GM18909 (cell line): ENCODE measurements around the gene FARS2.

Experiments used
- ATAC-seq: cut with Tn5 transposase; IDR thresholded peaks from one replicate; pipeline ENCODE4 v1.9.1; 2021; ENCODE audit warnings: mild to moderate bottlenecking; ENCODE audit not compliant: unreplicated experiment, poor library complexity

FARS2 gene

GRCh38 chr6:5595184-5595583 is 333.9 kb downstream of the FARS2 start:
- ATAC-seq, result no peak

DNA sequence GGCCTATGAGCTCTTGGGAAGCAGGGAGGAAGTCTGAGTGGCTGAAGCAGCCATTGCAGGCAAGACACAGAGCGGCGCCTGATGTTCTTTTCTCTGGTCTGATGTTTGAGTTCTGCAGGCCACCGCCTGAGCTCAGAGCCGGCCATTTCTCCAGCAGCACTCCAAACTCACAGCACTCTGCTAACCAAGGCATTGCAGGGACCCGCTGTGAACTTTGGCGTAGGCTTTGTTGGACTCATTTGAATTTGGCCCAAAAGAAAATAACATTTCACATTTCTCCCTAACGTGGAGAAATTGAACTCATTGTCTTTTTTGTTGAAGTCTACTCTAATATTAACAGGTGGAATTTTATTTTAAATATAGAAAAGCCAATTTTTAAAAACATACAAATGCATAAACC is 336.1 kb downstream of the FARS2 start:
- ATAC-seq, result no peak

DNA sequence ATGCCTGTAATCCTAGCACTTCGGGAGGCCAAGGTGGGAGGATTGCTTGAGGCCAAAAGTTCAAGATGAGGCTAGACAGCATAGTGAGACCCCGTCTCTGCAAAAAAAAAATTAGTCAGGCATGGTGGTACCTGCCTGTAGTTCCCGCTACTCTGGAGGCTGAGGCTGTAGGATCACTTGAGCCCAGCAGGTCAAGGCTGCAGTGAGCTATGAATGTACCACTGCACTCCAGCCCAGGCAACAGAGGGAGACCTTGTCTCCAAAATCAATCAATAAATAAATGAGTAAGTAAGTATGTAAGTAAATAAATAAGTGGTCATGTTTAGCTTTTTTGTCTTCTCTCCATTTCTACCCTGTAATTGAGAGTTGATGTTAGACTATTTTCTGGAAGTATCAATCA is 336.8 kb downstream of the FARS2 start:
- no peak for ATAC-seq

DNA sequence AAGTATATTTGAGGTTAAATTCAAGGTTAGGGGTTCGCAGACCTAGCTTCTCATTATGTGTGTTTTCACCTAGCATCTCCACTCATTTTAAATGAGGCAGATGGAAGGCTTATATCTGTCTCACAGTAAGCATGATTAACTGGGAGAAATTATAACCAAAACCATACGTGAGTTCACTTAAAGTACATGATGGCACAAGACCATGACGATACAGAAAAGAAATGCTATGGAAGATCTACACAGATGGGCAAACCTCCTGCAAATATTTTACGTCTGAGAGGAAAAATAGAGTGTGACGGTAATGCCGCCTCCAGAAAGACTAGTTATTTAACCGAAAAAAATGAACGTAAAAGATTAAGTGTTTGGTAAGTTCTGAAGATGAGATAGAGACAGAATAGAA is 337.8 kb downstream of the FARS2 start:
- no peak for ATAC-seq

DNA sequence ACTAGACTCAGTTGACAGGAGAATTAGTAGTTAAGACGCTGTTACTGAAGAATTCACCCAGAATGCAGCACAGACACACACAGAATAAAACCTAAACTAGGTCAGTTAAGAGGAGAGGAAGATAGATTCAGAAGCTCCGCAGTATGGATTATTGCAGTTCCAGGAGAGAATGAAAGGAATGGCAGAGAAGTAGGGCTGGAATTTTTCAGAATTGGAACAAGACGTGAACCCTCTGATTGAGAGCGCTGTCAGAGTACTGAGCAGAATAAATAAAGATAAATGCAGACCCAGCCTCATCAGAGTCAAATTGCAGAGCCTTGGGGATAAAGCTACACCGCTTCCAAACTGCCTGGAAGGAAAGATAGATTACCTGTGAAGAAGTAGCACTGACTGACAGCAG is 344.6 kb downstream of the FARS2 start:
- ATAC-seq, result no peak

DNA sequence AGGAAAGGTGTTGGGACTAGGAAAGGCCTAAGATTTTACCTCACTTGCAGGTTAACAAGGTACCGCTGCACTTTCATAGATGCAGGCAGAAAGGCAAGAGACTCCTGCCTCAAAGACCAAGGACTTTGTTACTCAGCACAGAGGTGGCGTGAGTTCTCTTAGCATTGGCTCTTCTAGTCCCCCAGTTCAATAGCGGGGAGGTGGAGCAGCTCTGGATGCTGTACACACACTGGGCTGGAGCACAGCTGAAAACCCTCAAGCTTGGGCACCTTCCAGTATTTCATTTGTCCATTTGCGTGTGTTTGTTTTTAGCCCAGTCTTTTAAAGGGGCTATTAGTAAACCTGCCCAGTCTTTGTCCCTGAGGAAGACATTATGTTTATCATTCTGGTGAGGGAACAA is 345.2 kb downstream of the FARS2 start:
- ATAC-seq, result no peak

- no peak for ATAC-seq
These were observed 349.3 kb downstream of the FARS2 start for GRCh38 chr6:5610640-5611039.

- no peak for ATAC-seq
These were observed 355.9 kb downstream of the FARS2 start for GRCh38 chr6:5617179-5617578.

GRCh38 chr6:5619249-5619648 is 357.9 kb downstream of the FARS2 start:
- ATAC-seq, result peak; percentile 88

DNA sequence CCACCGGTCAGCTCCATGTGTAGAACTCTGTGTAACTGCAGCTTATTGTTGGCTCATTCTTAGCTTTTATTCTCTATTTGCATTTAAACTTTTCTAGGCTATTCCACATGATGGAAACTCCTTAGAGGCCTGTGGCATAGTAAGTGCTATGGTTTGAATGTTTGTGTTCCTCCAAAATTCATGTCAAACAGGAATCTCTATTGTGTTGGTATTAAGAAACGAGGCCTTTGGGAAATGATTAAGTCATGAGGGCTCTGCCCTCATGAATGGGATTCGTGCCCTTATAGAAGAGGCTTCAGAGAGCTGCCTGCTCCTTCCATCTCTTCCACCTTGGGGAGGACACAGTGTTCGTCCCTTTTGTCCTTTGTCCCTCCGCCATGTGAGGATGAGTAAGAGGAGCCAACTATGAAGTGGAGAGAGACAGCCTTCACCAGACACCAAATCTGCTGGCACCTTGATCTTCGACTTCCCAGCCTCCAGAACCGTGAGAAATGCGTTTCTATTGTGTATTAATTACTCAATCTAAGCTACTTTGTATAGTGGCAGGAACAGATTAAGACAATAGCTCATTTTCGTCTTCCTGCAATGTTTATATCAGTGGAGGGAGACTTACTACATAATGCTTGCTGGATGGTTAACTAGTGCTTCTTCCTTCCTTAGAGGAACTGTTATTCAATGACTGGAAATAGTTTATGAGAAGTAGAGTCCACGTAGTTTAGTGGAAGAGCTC is 361.1 kb downstream of the FARS2 start:
- ATAC-seq, result no peak

DNA sequence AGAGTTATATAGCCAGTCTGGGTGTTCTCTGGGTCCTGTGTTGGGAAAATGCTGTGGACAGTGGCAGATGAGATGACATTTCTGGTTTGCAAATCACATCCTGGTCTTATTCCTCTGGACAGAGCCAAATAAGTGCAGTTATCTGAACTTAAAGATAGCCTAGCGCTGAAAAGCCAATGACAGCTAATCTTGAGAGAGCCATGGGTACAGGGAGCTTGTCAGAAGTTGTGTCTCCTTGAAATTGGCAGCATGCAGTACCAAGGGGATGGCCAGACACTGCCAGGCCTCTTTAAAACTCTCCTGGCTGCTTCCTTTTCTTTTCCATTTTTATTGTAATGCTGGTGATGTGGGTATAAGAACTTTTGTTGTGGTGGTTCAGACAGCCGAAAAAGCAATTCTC is 362.5 kb downstream of the FARS2 start:
- no peak for ATAC-seq

DNA sequence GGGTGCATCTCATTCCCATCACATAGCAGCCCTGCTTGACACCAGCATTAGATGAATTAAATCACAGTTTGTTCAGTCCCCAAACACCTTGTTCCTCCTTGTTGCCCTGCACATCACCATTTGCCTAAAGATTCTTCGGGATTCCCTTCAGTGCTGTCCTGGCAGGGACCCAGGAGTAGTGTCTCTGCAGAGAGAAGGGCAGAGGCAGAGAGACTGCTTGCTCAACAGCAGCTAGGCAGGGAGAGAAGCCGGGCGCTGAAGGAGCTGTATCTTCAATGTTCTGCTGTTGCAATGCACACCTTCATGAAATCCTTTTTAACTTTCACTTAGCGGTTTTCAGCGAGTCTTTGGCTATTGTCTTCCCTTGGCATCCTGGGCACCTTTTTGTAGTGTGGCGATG is 362.9 kb downstream of the FARS2 start:
- ATAC-seq, result no peak

DNA sequence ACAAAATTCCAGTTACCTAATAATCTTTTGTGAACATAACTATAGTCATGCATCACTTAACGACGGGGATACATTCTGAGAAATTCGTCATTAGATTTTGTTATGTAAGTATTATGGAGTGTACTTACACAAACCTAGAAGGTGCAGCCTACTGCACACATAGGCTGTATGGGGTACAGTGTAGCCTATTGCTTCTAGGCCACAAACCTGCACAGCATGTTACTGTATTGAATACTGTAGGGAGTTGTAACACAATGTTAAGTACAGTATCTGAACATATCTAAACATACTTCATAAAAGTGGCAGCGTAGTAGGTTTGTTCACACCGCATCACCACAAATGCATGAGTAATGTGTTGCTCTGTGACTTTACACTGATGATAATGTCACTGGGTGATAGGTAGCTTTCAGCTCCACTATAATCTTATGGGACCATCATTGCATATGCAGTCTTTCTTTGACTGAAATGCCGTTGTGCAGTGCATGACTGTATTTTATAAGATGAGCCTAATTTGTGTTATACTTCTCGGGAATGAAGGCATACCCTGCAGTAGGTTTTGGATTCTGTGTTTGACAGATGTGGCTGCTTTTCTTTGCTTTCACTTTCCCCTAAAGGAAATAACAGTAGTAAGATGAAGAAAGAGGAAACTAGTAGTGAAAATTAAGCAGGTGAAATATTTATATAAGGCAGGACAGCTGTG is 365.6 kb downstream of the FARS2 start:
- peak; percentile 84 for ATAC-seq

- ATAC-seq, result no peak
These were observed 369.3 kb downstream of the FARS2 start for GRCh38 chr6:5630636-5631035.

DNA sequence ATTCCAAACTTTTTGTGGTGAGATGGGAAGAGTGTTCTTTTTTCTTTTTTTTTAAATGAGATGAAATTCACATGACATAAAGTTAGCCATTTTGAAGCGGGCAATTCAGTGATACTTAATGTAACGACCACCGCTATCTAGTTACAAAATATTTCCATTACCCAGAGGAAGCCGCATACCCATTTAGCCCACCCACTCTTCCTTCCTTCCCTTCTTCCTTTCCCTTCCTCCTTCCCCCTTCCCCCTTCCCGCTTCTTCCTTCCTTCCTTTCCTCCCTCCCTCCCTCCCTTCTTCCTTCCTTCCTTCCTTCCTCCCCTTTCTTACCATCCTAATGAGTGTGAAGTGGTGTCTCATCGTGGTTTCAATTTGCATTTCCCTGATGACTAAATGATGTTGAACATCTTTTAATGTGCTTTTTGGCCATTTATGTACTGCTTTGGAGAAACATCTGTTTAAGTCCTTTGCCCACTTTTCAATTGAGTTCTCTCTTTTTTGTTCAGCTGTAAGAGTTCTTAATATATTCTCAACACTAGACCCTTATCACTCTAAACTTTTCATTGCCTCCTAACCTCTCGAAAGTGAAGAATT is 371.1 kb downstream of the FARS2 start:
- ATAC-seq, result no peak

GRCh38 chr6:5634525-5634924 is 373.2 kb downstream of the FARS2 start:
- no peak for ATAC-seq

GRCh38 chr6:5636210-5637030 is 375.1 kb downstream of the FARS2 start:
- no peak for ATAC-seq

DNA sequence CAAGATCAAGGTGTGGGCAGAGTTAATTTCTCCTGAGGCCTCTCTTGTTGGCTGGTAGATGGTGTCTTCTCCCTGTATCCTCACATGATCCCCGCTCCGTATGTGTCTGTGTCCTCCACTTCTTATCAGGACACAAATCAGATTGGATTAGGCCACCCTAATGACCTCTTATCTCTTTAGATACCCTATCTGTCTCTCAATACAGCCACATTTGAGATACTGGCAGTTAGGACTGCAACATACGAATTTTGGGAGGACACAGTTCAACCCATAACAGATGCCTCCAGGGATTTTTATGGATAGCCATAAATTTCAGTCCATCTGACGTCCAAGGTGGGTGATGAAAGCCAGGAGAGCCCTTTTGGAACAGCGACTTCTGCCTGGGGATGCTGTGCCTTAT is 376.4 kb downstream of the FARS2 start:
- ATAC-seq, result no peak

- no peak for ATAC-seq
These were observed 377.4 kb downstream of the FARS2 start for GRCh38 chr6:5638666-5639065.

- no peak for ATAC-seq
These were observed 377.9 kb downstream of the FARS2 start for GRCh38 chr6:5639193-5639592.

DNA sequence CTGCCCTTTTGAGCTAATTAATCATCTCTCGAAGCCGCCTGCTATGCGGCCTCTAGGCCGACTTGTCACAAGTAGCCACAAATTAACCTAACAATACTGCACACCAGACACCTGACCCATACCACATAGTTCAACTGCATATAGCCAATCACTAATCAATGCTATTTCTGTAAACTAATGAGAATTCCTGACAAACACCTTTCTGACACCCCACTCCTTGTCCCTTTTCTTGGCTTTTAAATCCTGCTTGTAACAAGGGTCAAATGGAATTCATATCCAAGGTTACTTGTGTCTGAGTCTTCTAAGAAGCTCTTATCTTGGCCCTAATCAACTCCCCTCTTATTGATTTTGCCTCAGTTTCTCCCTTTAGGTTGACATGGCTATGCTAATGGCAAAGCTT is 379.3 kb downstream of the FARS2 start:
- ATAC-seq, result no peak
